ENCODE data around the gene PCSK6.

DNA sequence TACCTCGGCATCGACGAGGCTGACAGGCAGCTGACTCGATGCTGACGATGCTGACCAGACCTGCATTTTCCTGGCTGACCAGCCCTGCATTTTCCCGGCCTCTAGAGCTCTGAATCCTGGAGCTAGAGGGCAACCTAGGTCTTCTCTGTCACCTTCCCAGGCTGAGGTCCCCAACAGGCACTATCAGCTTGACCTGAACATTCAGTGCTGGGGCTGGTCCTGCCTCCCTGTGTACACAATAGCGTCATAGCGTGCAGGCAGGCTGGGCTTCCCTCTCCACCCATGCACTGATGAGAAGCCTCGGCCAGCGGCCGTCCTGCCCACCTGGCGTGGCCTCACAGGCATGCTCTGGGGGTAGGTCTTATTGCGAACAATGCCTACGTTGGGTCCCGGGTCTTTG lies 132.2 kb downstream of the PCSK6 start:
- TF ChIP-seq POLR2A (IDR thresholded peaks at IDR 0.05) = no peak
- TF ChIP-seq, protein P1, sequence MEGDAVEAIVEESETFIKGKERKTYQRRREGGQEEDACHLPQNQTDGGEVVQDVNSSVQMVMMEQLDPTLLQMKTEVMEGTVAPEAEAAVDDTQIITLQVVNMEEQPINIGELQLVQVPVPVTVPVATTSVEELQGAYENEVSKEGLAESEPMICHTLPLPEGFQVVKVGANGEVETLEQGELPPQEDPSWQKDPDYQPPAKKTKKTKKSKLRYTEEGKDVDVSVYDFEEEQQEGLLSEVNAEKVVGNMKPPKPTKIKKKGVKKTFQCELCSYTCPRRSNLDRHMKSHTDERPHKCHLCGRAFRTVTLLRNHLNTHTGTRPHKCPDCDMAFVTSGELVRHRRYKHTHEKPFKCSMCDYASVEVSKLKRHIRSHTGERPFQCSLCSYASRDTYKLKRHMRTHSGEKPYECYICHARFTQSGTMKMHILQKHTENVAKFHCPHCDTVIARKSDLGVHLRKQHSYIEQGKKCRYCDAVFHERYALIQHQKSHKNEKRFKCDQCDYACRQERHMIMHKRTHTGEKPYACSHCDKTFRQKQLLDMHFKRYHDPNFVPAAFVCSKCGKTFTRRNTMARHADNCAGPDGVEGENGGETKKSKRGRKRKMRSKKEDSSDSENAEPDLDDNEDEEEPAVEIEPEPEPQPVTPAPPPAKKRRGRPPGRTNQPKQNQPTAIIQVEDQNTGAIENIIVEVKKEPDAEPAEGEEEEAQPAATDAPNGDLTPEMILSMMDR (IDR thresholded peaks at IDR 0.05) = no peak
